MM.1S (cell line): Measurements from ENCODE around the gene FHIP2A.

ENCODE experiments used
- DNase-seq: peaks from one replicate; pipeline ENCODE4 v3.0.0-alpha.2; 2015
- H2AFZ ChIP-seq: fragments of 300-600 bp; sonication (generic); 2 replicates; pipeline ENCODE4 v1.6.0; 2016; ENCODE audit warnings: antibody characterized with exemption, low read length
- H3F3A ChIP-seq: fragments of 300-600 bp; sonication (generic); 2 replicates; pipeline ENCODE4 v1.6.1; 2016; ENCODE audit warnings: mild to moderate bottlenecking, antibody characterized with exemption, low read length, moderate library complexity, mixed read lengths; ENCODE audit not compliant: insufficient read depth
- H3K27ac ChIP-seq: fragments of 300-600 bp; sonication (generic); 2 replicates; pipeline ENCODE4 v1.5.1; 2016; ENCODE audit warnings: mild to moderate bottlenecking, low read length
- H3K27me3 ChIP-seq: fragments of 300-600 bp; sonication (generic); replicated peaks from 2 replicates; pipeline ENCODE4 v1.6.0; 2016; ENCODE audit warnings: low read length; ENCODE audit not compliant: insufficient read depth
- H3K36me3 ChIP-seq: fragments of 300-600 bp; sonication (generic); replicated peaks from 2 replicates; pipeline ENCODE4 v1.6.1; 2016; ENCODE audit warnings: mild to moderate bottlenecking, low read length, mixed read lengths; ENCODE audit not compliant: insufficient read depth
- H3K4me1 ChIP-seq: fragments of 300-600 bp; sonication (generic); 2 replicates; pipeline ENCODE4 v1.6.1; 2016; ENCODE audit warnings: low read length, mixed read lengths
- H3K4me2 ChIP-seq: fragments of 300-600 bp; sonication (generic); 2 replicates; pipeline ENCODE4 v1.6.0; 2016; ENCODE audit warnings: low read depth, low read length
- H3K4me3 ChIP-seq: fragments of 300-600 bp; sonication (generic); 2 replicates; pipeline ENCODE4 v1.5.1; 2016; ENCODE audit warnings: low read length, mixed read lengths
- H3K79me2 ChIP-seq: fragments of 300-600 bp; sonication (generic); 2 replicates; pipeline ENCODE4 v1.6.1; 2016; ENCODE audit warnings: mixed run types, low read length, mixed read lengths
- H3K9ac ChIP-seq: fragments of 300-600 bp; sonication (generic); 2 replicates; pipeline ENCODE4 v1.6.1; 2016; ENCODE audit warnings: low read length, mixed read lengths
- H3K9me2 ChIP-seq: fragments of 300-600 bp; sonication (generic); replicated peaks from 2 replicates; pipeline ENCODE4 v1.6.1; 2016; ENCODE audit warnings: mild to moderate bottlenecking, low read length, mixed read lengths; ENCODE audit not compliant: insufficient read depth
- H3K9me3 ChIP-seq: fragments of 300-600 bp; sonication (generic); replicated peaks from 2 replicates; pipeline ENCODE4 v1.6.1; 2016; ENCODE audit warnings: mild to moderate bottlenecking, low read length, mixed read lengths; ENCODE audit not compliant: insufficient read depth
- H4K20me1 ChIP-seq: fragments of 300-600 bp; sonication (generic); 2 replicates; pipeline ENCODE4 v1.6.1; 2016; ENCODE audit warnings: mild to moderate bottlenecking, low read length, moderate library complexity, mixed read lengths; ENCODE audit not compliant: insufficient read depth
- CTCF ChIP-seq: fragments of 300-600 bp; sonication (generic); IDR thresholded peaks from 2 replicates; pipeline ENCODE4 v1.5.1; 2016; ENCODE audit warnings: antibody characterized with exemption, low read length, mixed read lengths
- EZH2 ChIP-seq: fragments of 300-600 bp; sonication (generic); optimal IDR thresholded peaks from 2 replicates; pipeline ENCODE3; 2017; ENCODE audit warnings: low read depth, mild to moderate bottlenecking, antibody characterized with exemption, low read length, mixed read lengths
- EZH2phosphoT487 ChIP-seq: fragments of 300-600 bp; sonication (generic); IDR thresholded peaks from 2 replicates; pipeline ENCODE4 v1.6.1; 2018; ENCODE audit warnings: antibody characterized with exemption, low read length

Gene FHIP2A

GRCh38 chr10:114810926-114811325 is 10.7 kb upstream of the FHIP2A start:
- no peaks in the 10 kb centered on the region for H4K20me1 ChIP-seq
- H3K27ac ChIP-seq, result peak overlapping the region; percentile 44; the same call in 1 of the 2 replicates
- 0 out of 2 replicates have a peak overlapping the region, but pooled peaks have one; percentile 7 for H3K9ac ChIP-seq
- H3K9me2 ChIP-seq, result no peaks in the 10 kb centered on the region
- H3F3A ChIP-seq, result peaks cover 14% of the 10 kb centered on the region
- peak overlapping the region; percentile 55 for H3K4me2 ChIP-seq
- no peaks in the 10 kb centered on the region for H3K79me2 ChIP-seq
- H2AFZ ChIP-seq, result peak overlapping the region; percentile 36; the same call in 1 of the 2 replicates
- TF ChIP-seq CTCF, result no peak
- TF ChIP-seq EZH2phosphoT487, result no peak
- TF ChIP-seq EZH2, result no peak
- no peak overlapping the region for H3K4me3 ChIP-seq
- no peaks in the 10 kb centered on the region for H3K36me3 ChIP-seq
- H3K9me3 ChIP-seq, result no peaks in the 10 kb centered on the region
- DNase-seq, result peak; percentile 83
- peaks cover 16% of the 10 kb centered on the region for H3K4me1 ChIP-seq
- H3K27me3 ChIP-seq, result no peaks in the 10 kb centered on the region

- Histone ChIP-seq H4K20me1 (no peaks in the 10 kb centered on the region), H3K4me2 (no peak overlapping the region), H3K9ac (no peak overlapping the region), H3K9me2 (no peaks in the 10 kb centered on the region), H3K4me3 (no peak overlapping the region), H3F3A (peaks cover 14% of the 10 kb centered on the region), H3K36me3 (no peaks in the 10 kb centered on the region), H2AFZ (no peak overlapping the region), H3K27me3 (no peaks in the 10 kb centered on the region), H3K4me1 (peaks cover 16% of the 10 kb centered on the region), H3K9me3 (no peaks in the 10 kb centered on the region), H3K27ac (no peak overlapping the region), H3K79me2 (no peaks in the 10 kb centered on the region)
- TF ChIP-seq EZH2 (no peak), CTCF (no peak), EZH2phosphoT487 (no peak)
- DNase-seq, result no peak
These were observed 9.7 kb upstream of the FHIP2A start for GRCh38 chr10:114811862-114812261.

- Histone ChIP-seq H3K4me3 (no peak overlapping the region), H3K9me2 (no peaks in the 10 kb centered on the region), H3F3A (peaks cover 10% of the 10 kb centered on the region), H3K4me2 (no peak overlapping the region), H3K9me3 (no peaks in the 10 kb centered on the region), H3K27me3 (no peaks in the 10 kb centered on the region), H3K36me3 (no peaks in the 10 kb centered on the region), H2AFZ (no peak overlapping the region), H3K9ac (no peak overlapping the region), H3K27ac (no peak overlapping the region), H3K79me2 (no peaks in the 10 kb centered on the region), H3K4me1 (peaks cover 11% of the 10 kb centered on the region), H4K20me1 (no peaks in the 10 kb centered on the region)
- DNase-seq, result no peak
- TF ChIP-seq EZH2 (no peak), EZH2phosphoT487 (no peak), CTCF (no peak)
These were observed 5.8 kb upstream of the FHIP2A start for GRCh38 chr10:114815791-114816190.
